GM23248 (cell line): Measurements from ENCODE around the gene OR2AJ1.

Experiments used
- EZH2 ChIP-seq: fragments of 200-600 bp; sonication (generic); IDR thresholded peaks from 2 replicates; pipeline ENCODE4 v1.6.1; 2018; ENCODE audit warnings: antibody characterized with exemption, mild to moderate bottlenecking; ENCODE audit not compliant: insufficient read depth, poor library complexity, severe bottlenecking
- EZH2phosphoT487 ChIP-seq: fragments of 200-600 bp; sonication (generic); IDR thresholded peaks from 2 replicates; pipeline ENCODE4 v1.6.1; 2018; ENCODE audit warnings: antibody characterized with exemption, moderate library complexity, mild to moderate bottlenecking, low read depth; ENCODE audit not compliant: insufficient read depth

DNA sequence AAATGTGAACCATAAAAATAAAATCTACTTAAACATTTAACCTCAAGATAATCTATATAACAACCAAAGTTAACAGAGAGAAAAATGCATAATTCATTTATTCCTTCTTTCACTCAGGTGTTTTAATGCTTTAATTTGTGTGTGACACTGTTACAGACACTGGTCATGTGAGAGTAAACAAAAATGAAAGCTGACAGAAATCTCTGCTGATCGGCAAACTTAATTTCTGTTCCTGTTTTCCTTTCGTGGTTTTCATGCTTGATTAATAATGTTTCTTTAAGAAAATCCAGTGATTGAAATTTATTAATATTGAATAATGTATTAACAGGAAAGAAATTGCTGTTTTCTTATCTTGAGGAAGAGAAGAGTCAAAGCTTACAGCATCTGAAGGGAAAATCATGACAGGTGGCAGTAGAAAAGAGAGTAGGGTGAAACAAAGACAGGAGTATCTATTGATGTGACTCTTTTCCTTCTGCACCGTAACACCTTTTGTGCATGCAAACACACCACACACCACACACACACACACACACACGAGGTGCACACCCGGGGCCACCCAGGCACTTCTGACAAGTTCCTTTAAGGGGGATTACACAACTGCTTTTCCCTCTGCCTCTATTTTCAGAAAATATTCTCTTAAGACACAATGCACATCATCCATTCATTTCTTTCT, 42.0 kb downstream of the OR2AJ1 start:
- no peak for TF ChIP-seq EZH2
- no peak for TF ChIP-seq EZH2phosphoT487
